Mesothelial cell of epicardium (in vitro differentiated cells): Measurements from ENCODE around the gene HAL. TPM values are rescaled to one million over a fixed set of nuclear protein-coding genes. Genes with fewer than 3 reads are reported as not detected.

Experiments used
- DNase-seq, 2 experiments: peaks; one replicate each; pipeline ENCODE4 v3.0.0; 2021; ENCODE audit warnings: low spot score in 2 of 2; ENCODE audit not compliant: unreplicated experiment in 2 of 2
- H3K27ac Mint-ChIP-seq: 2 replicates; pipeline ENCODE4 v1.8.0; 2021; ENCODE audit warnings: mixed read lengths
- H3K27me3 Mint-ChIP-seq: 2 replicates; pipeline ENCODE4 v1.8.0; 2021; ENCODE audit warnings: low read depth, mixed read lengths
- H3K36me3 Mint-ChIP-seq: 2 replicates; pipeline ENCODE4 v1.8.0; 2021; ENCODE audit warnings: mixed read lengths
- H3K4me1 Mint-ChIP-seq: 2 replicates; pipeline ENCODE4 v1.8.0; 2021; ENCODE audit warnings: mixed read lengths
- H3K4me3 Mint-ChIP-seq: 2 replicates; pipeline ENCODE4 v1.8.0; 2021; ENCODE audit warnings: mild to moderate bottlenecking, moderate library complexity, mixed read lengths
- H3K9me3 Mint-ChIP-seq: 2 replicates; pipeline ENCODE4 v1.8.0; 2021; ENCODE audit warnings: mixed read lengths
- CTCF ChIP-seq: fragments of 200-600 bp; sonication (generic); IDR thresholded peaks from one replicate; pipeline ENCODE4 v1.5.0; 2021; ENCODE audit warnings: antibody characterized with exemption; ENCODE audit not compliant: unreplicated experiment
- total RNA-seq: library from RNA; stranded (reverse); gene quantifications from 3 replicates; pipeline ENCODE4 v1.2.1, GENCODE V29; 2021

The HAL gene
- total RNA-seq, 1 donor from 2014 or later: 2.0 TPM

- DNase-seq: no peak
- H3K27ac Mint-ChIP-seq: no peak overlapping the region
- TF ChIP-seq CTCF: no peak
- peaks cover 16% of the 10 kb centered on the region for H3K36me3 Mint-ChIP-seq
- H3K4me3 Mint-ChIP-seq: no peak overlapping the region
- no peaks in the 10 kb centered on the region for H3K9me3 Mint-ChIP-seq
- peaks cover 4% of the 10 kb centered on the region for H3K4me1 Mint-ChIP-seq
- H3K27me3 Mint-ChIP-seq: no peaks in the 10 kb centered on the region
Observed at GRCh38 chr12:96000858-96001257, 4.7 kb upstream of the HAL start.

- Mint-ChIP-seq H3K27me3 (no peaks in the 10 kb centered on the region), H3K4me3 (no peak overlapping the region), H3K9me3 (no peaks in the 10 kb centered on the region), H3K27ac (no peak overlapping the region), H3K36me3 (peaks cover 6% of the 10 kb centered on the region), H3K4me1 (peaks cover 4% of the 10 kb centered on the region)
- no peak for DNase-seq
- no peak for TF ChIP-seq CTCF
Observed at GRCh38 chr12:95999484-95999883, 3.3 kb upstream of the HAL start.

- TF ChIP-seq CTCF: no peak
- Mint-ChIP-seq H3K27me3 (no peaks in the 10 kb centered on the region), H3K27ac (no peak overlapping the region), H3K9me3 (no peaks in the 10 kb centered on the region), H3K36me3 (peaks cover 6% of the 10 kb centered on the region), H3K4me1 (peaks cover 4% of the 10 kb centered on the region), H3K4me3 (no peak overlapping the region)
- no peak for DNase-seq
Observed at GRCh38 chr12:95998611-95999286, 2.6 kb upstream of the HAL start.

GRCh38 chr12:95997911-95998510 lies 1.9 kb upstream of the HAL start:
- no peak overlapping the region for H3K4me3 Mint-ChIP-seq
- H3K4me1 Mint-ChIP-seq: peaks cover 4% of the 10 kb centered on the region

GRCh38 chr12:95997276-95997675 lies 1.1 kb upstream of the HAL start:
- peaks cover 7% of the 10 kb centered on the region for H3K27me3 Mint-ChIP-seq
- peaks cover 3% of the 10 kb centered on the region for H3K36me3 Mint-ChIP-seq
- no peak overlapping the region for H3K4me3 Mint-ChIP-seq
- no peak for TF ChIP-seq CTCF
- no peaks in the 10 kb centered on the region for H3K9me3 Mint-ChIP-seq
- DNase-seq: no peak
- no peak overlapping the region for H3K27ac Mint-ChIP-seq
- H3K4me1 Mint-ChIP-seq: peaks cover 4% of the 10 kb centered on the region

More at GRCh38 chr12:95997911-95998510, 1.9 kb upstream of the HAL start:
- TF ChIP-seq CTCF: no peak
- Mint-ChIP-seq H3K27ac (no peak overlapping the region), H3K9me3 (no peaks in the 10 kb centered on the region), H3K27me3 (peaks cover 2% of the 10 kb centered on the region), H3K36me3 (peaks cover 6% of the 10 kb centered on the region)
- no peak for DNase-seq
